Osteoblast (primary cell): ENCODE results near the gene DCC. TPM values are rescaled to one million over a fixed set of nuclear protein-coding genes. Genes with fewer than 3 reads are reported as not detected.

Source experiments
- DNase-seq: peaks from one replicate; pipeline ENCODE4 v3.0.0; 2011; ENCODE audit warnings: low spot score, mixed read lengths; ENCODE audit not compliant: insufficient read length; ENCODE audit errors: missing footprints
- H2AFZ ChIP-seq: 2 replicates; pipeline ENCODE4 v1.6.0; 2011; ENCODE audit warnings: mild to moderate bottlenecking, low read length
- H3K27ac ChIP-seq: 2 replicates; pipeline ENCODE4 v1.5.1; 2011; ENCODE audit warnings: mild to moderate bottlenecking, low read depth, low read length, moderate library complexity
- H3K27me3 ChIP-seq: 2 replicates; pipeline ENCODE4 v1.6.0; 2012; ENCODE audit warnings: mild to moderate bottlenecking, control low read depth, inconsistent platforms, low read length, moderate library complexity; ENCODE audit not compliant: insufficient read depth
- H3K36me3 ChIP-seq: 2 replicates; pipeline ENCODE4 v1.5.1; 2011; ENCODE audit warnings: mild to moderate bottlenecking, low read length, control low read depth, moderate library complexity; ENCODE audit not compliant: insufficient read depth
- H3K4me1 ChIP-seq: 2 replicates; pipeline ENCODE4 v1.5.1; 2011; ENCODE audit warnings: mild to moderate bottlenecking, low read length, control low read depth, moderate library complexity; ENCODE audit not compliant: insufficient read depth
- H3K4me2 ChIP-seq: 2 replicates; pipeline ENCODE4 v1.6.0; 2011; ENCODE audit warnings: mild to moderate bottlenecking, low read length; ENCODE audit not compliant: insufficient read depth
- H3K4me3 ChIP-seq: fragments of 200-600 bp; sonication (generic); 3 replicates; pipeline ENCODE4 v1.5.1; 2012; ENCODE audit warnings: mild to moderate bottlenecking, low read length, inconsistent platforms; ENCODE audit not compliant: insufficient read depth
- H3K79me2 ChIP-seq: 2 replicates; pipeline ENCODE4 v1.6.0; 2012; ENCODE audit warnings: mild to moderate bottlenecking, low read length, control low read depth, inconsistent platforms; ENCODE audit not compliant: insufficient read depth
- H3K9me3 ChIP-seq: 2 replicates; pipeline ENCODE4 v1.5.1; 2011; ENCODE audit warnings: low read depth, low read length, control low read depth
- H4K20me1 ChIP-seq: 2 replicates; pipeline ENCODE4 v1.6.0; 2012; ENCODE audit warnings: mild to moderate bottlenecking, low read length, control low read depth; ENCODE audit not compliant: insufficient read depth
- CTCF ChIP-seq: IDR thresholded peaks from 2 replicates; pipeline ENCODE4 v1.5.1; 2011; ENCODE audit warnings: mild to moderate bottlenecking, low read depth, low read length, moderate library complexity; ENCODE audit errors: extremely low read depth
- total RNA-seq: library from RNA; depleted of rRNA; stranded (reverse); fragments of >200 nt; gene quantifications from 2 replicates; pipeline ENCODE4 v1.2.3, GENCODE V29; 2012

The DCC gene
- total RNA-seq, 1 donor = not detected

GRCh38 chr18:52433797-52434196, 93.8 kb downstream of the DCC start:
- no peaks in the 10 kb centered on the region for H4K20me1 ChIP-seq
- H3K79me2 ChIP-seq = no peaks in the 10 kb centered on the region
- TF ChIP-seq CTCF = no peak
- H3K36me3 ChIP-seq = no peaks in the 10 kb centered on the region
- no peak overlapping the region for H2AFZ ChIP-seq
- H3K4me2 ChIP-seq = no peak overlapping the region
- H3K4me3 ChIP-seq = no peak overlapping the region
- no peak overlapping the region for H3K27ac ChIP-seq
- no peaks in the 10 kb centered on the region for H3K27me3 ChIP-seq
- no peaks in the 10 kb centered on the region for H3K9me3 ChIP-seq
- DNase-seq = no peak
- H3K4me1 ChIP-seq = no peaks in the 10 kb centered on the region

- no peak for TF ChIP-seq CTCF
Measured at GRCh38 chr18:52435301-52435700, 95.3 kb downstream of the DCC start.

GRCh38 chr18:52437161-52437560, 97.2 kb downstream of the DCC start:
- Histone ChIP-seq H3K27ac (no peak overlapping the region), H3K4me3 (no peak overlapping the region), H3K36me3 (no peaks in the 10 kb centered on the region), H3K4me2 (no peak overlapping the region), H2AFZ (no peak overlapping the region), H4K20me1 (no peaks in the 10 kb centered on the region), H3K27me3 (no peaks in the 10 kb centered on the region), H3K79me2 (no peaks in the 10 kb centered on the region), H3K4me1 (no peaks in the 10 kb centered on the region), H3K9me3 (no peaks in the 10 kb centered on the region)
- DNase-seq = no peak
- no peak for TF ChIP-seq CTCF

More at GRCh38 chr18:52435301-52435700, 95.3 kb downstream of the DCC start:
- H3K4me2 ChIP-seq = no peak overlapping the region
- H3K4me1 ChIP-seq = no peaks in the 10 kb centered on the region
- no peak overlapping the region for H3K27ac ChIP-seq
- H3K27me3 ChIP-seq = no peaks in the 10 kb centered on the region
- H4K20me1 ChIP-seq = no peaks in the 10 kb centered on the region
- no peak overlapping the region for H3K4me3 ChIP-seq
- DNase-seq = no peak
- no peak overlapping the region for H2AFZ ChIP-seq
- H3K79me2 ChIP-seq = no peaks in the 10 kb centered on the region
- H3K36me3 ChIP-seq = no peaks in the 10 kb centered on the region
- H3K9me3 ChIP-seq = no peaks in the 10 kb centered on the region

- no peak overlapping the region for H3K4me3 ChIP-seq
- no peak overlapping the region for H2AFZ ChIP-seq
- TF ChIP-seq CTCF = no peak
- no peak overlapping the region for H3K27ac ChIP-seq
- no peaks in the 10 kb centered on the region for H3K9me3 ChIP-seq
- no peaks in the 10 kb centered on the region for H3K4me1 ChIP-seq
- no peaks in the 10 kb centered on the region for H4K20me1 ChIP-seq
- no peak overlapping the region for H3K4me2 ChIP-seq
- no peaks in the 10 kb centered on the region for H3K79me2 ChIP-seq
- no peaks in the 10 kb centered on the region for H3K27me3 ChIP-seq
- H3K36me3 ChIP-seq = no peaks in the 10 kb centered on the region
- DNase-seq = no peak
Measured at GRCh38 chr18:52439457-52439856, 99.5 kb downstream of the DCC start.
